IMR-90 (cell line): ENCODE data around the gene TBC1D3B. TPM values are rescaled to one million over a fixed set of nuclear protein-coding genes. Genes with fewer than 3 reads are reported as not detected.

Experiments used
- ATAC-seq: fragments of 200-7000 bp; cut with Tn5 transposase; 2 replicates; pipeline ENCODE4 v1.9.1; 2020; ENCODE audit warnings: low read depth, mild to moderate bottlenecking, moderate library complexity
- BruUV-seq: library from RNA; stranded (reverse); fragments of 400-500 nt; replicated peaks from 2 replicates; lab custom pipeline; 2021; lab: Mats Ljungman, UMichigan
- CTCF ChIA-PET: fragments of 300-600 bp; formaldehyde crosslinking; extraction: SDS; loops from one replicate; lab custom pipeline; 2021; ENCODE audit warnings: antibody characterized with exemption; lab: Yijun Ruan, JAX
- POLR2A ChIA-PET: fragments of 300-600 bp; sonication (Branson Sonifier 250); formaldehyde crosslinking; loops from one replicate; lab custom pipeline; 2022; ENCODE audit warnings: antibody characterized with exemption; ENCODE audit not compliant: unreplicated experiment; lab: Charles Lee
- DNase-seq: peaks from one replicate; pipeline ENCODE4 v3.0.0; 2013
- H2AFZ ChIP-seq: replicated peaks from 2 replicates; pipeline ENCODE3; 2013; ENCODE audit warnings: low read length, mild to moderate bottlenecking; ENCODE audit not compliant: poor library complexity
- H2AK5ac ChIP-seq: 2 replicates; pipeline ENCODE4 v1.6.1; 2013; ENCODE audit warnings: low read depth, low read length, inconsistent platforms
- H2AK9ac ChIP-seq: replicated peaks from 2 replicates; pipeline ENCODE3; 2013; ENCODE audit warnings: mild to moderate bottlenecking, low read depth, low read length, moderate library complexity; ENCODE audit not compliant: poor library complexity
- H2BK120ac ChIP-seq: 2 replicates; pipeline ENCODE4 v1.6.1; 2013; ENCODE audit warnings: low read depth, low read length, inconsistent platforms
- H2BK15ac ChIP-seq: 3 replicates; pipeline ENCODE4 v1.6.1; 2013; ENCODE audit warnings: low read depth, low read length, inconsistent platforms
- H2BK20ac ChIP-seq: 2 replicates; pipeline ENCODE4 v1.6.1; 2013; ENCODE audit warnings: low read depth, mild to moderate bottlenecking, inconsistent platforms, low read length, moderate library complexity
- H2BK5ac ChIP-seq: 2 replicates; pipeline ENCODE4 v1.6.1; 2013; ENCODE audit warnings: mild to moderate bottlenecking, low read depth, low read length, inconsistent platforms; ENCODE audit not compliant: poor library complexity, severe bottlenecking
- H3K14ac ChIP-seq: replicated peaks from 2 replicates; pipeline ENCODE4 v1.6.1; 2013; ENCODE audit warnings: low read depth, low read length, inconsistent platforms
- H3K18ac ChIP-seq: 2 replicates; pipeline ENCODE4 v1.6.1; 2013; ENCODE audit warnings: low read depth, low read length, control low read depth
- H3K23ac ChIP-seq: 2 replicates; pipeline ENCODE4 v1.6.1; 2013; ENCODE audit warnings: low read depth, low read length, inconsistent platforms
- H3K27ac ChIP-seq: 2 replicates; pipeline ENCODE4 v1.5.1; 2013; ENCODE audit warnings: mild to moderate bottlenecking, control low read depth, low read length; ENCODE audit not compliant: insufficient read depth
- H3K27me3 ChIP-seq: 2 replicates; pipeline ENCODE4 v1.6.1; 2013; ENCODE audit warnings: low read length; ENCODE audit not compliant: control insufficient read depth, insufficient read depth
- H3K36me3 ChIP-seq: 2 replicates; pipeline ENCODE4 v1.6.1; 2013; ENCODE audit warnings: low read length, mixed read lengths; ENCODE audit not compliant: control insufficient read depth, insufficient read depth
- H3K4ac ChIP-seq: 2 replicates; pipeline ENCODE4 v1.6.1; 2013; ENCODE audit warnings: low read depth, low read length, inconsistent platforms
- H3K4me1 ChIP-seq: 2 replicates; pipeline ENCODE4 v1.6.1; 2013; ENCODE audit warnings: low read length, mixed read lengths; ENCODE audit not compliant: control insufficient read depth, insufficient read depth
- H3K4me2 ChIP-seq: 2 replicates; pipeline ENCODE4 v1.6.1; 2013; ENCODE audit warnings: low read depth, mild to moderate bottlenecking, control low read depth, low read length, moderate library complexity
- H3K4me3 ChIP-seq: 2 replicates; pipeline ENCODE4 v1.5.1; 2013; ENCODE audit warnings: low read depth, mild to moderate bottlenecking, control low read depth, low read length, moderate library complexity; ENCODE audit not compliant: insufficient read depth
- H3K56ac ChIP-seq: 2 replicates; pipeline ENCODE4 v1.6.1; 2013; ENCODE audit warnings: low read length, inconsistent platforms; ENCODE audit not compliant: insufficient read depth; ENCODE audit errors: extremely low read depth
- H3K79me1 ChIP-seq, 2 experiments: 2 replicates each; pipeline ENCODE4 v1.6.1; 2013; ENCODE audit warnings: low read length in 2 of 2, inconsistent platforms in 1 of 2, low read depth in 1 of 2
- H3K9ac ChIP-seq: 2 replicates; pipeline ENCODE4 v1.6.1; 2013; ENCODE audit warnings: low read depth, low read length, control low read depth
- H3K9me1 ChIP-seq: 2 replicates; pipeline ENCODE4 v1.6.1; 2013; ENCODE audit warnings: low read length, inconsistent platforms; ENCODE audit not compliant: insufficient read depth
- H3K9me3 ChIP-seq: 2 replicates; pipeline ENCODE4 v1.6.1; 2013; ENCODE audit warnings: low read length; ENCODE audit not compliant: control insufficient read depth, insufficient read depth
- H4K20me1 ChIP-seq: 2 replicates; pipeline ENCODE4 v1.6.1; 2013; ENCODE audit warnings: low read length, inconsistent platforms; ENCODE audit not compliant: insufficient read depth
- H4K5ac ChIP-seq: 2 replicates; pipeline ENCODE4 v1.6.1; 2013; ENCODE audit warnings: mild to moderate bottlenecking, low read depth, low read length, control low read depth
- H4K8ac ChIP-seq, 2 experiments: 2 replicates each; pipeline ENCODE4 v1.6.1; 2013; ENCODE audit warnings: low read depth in 2 of 2, low read length in 2 of 2, control low read depth in 1 of 2, inconsistent platforms in 1 of 2
- H4K91ac ChIP-seq: 2 replicates; pipeline ENCODE4 v1.6.1; 2013; ENCODE audit warnings: low read depth, low read length, inconsistent platforms; ENCODE audit not compliant: insufficient read depth
- BHLHE40 ChIP-seq: fragments of 150-350 bp; IDR thresholded peaks from 2 replicates; pipeline ENCODE4 v1.6.1; 2016; ENCODE audit warnings: mild to moderate bottlenecking, low read depth, low read length
- CEBPB ChIP-seq: IDR thresholded peaks from 2 replicates; pipeline ENCODE4 v1.6.1; 2012; ENCODE audit warnings: low read depth, low read length, improper control_type of control experiment
- CHD1 ChIP-seq: IDR thresholded peaks from 2 replicates; pipeline ENCODE4 v1.6.1; 2012; ENCODE audit warnings: low read depth, low read length, improper control_type of control experiment
- FOS ChIP-seq: fragments of 150-350 bp; IDR thresholded peaks from 2 replicates; pipeline ENCODE4 v1.6.1; 2016; ENCODE audit warnings: low read depth, low read length
- MAFK ChIP-seq: IDR thresholded peaks from 2 replicates; pipeline ENCODE4 v1.6.1; 2012; ENCODE audit warnings: low read depth, low read length, improper control_type of control experiment
- MAZ ChIP-seq: IDR thresholded peaks from 2 replicates; pipeline ENCODE4 v1.6.1; 2012; ENCODE audit warnings: low read depth, mild to moderate bottlenecking, low read length, improper control_type of control experiment, moderate library complexity, borderline replicate concordance
- MXI1 ChIP-seq: IDR thresholded peaks from 2 replicates; pipeline ENCODE4 v1.6.1; 2012; ENCODE audit warnings: low read depth, mild to moderate bottlenecking, low read length, moderate library complexity, borderline replicate concordance
- NFE2L2 ChIP-seq: fragments of 150-350 bp; IDR thresholded peaks from 2 replicates; pipeline ENCODE4 v1.6.1; 2016; ENCODE audit warnings: low read depth, mild to moderate bottlenecking, low read length
- POLR2A ChIP-seq: IDR thresholded peaks from 2 replicates; pipeline ENCODE4 v1.6.1; 2012; ENCODE audit warnings: mild to moderate bottlenecking, low read depth, low read length
- RAD21 ChIP-seq: IDR thresholded peaks from 2 replicates; pipeline ENCODE4 v1.6.1; 2012; ENCODE audit warnings: low read length, improper control_type of control experiment
- RCOR1 ChIP-seq: IDR thresholded peaks from 2 replicates; pipeline ENCODE4 v1.6.1; 2012; ENCODE audit warnings: mild to moderate bottlenecking, low read length, improper control_type of control experiment; ENCODE audit not compliant: insufficient replicate concordance
- RFX5 ChIP-seq: IDR thresholded peaks from 2 replicates; pipeline ENCODE4 v1.8.0; 2012; ENCODE audit warnings: low read depth, mild to moderate bottlenecking, low read length, moderate library complexity
- SMC3 ChIP-seq: fragments of 150-350 bp; IDR thresholded peaks from 2 replicates; pipeline ENCODE4 v1.6.1; 2016; ENCODE audit warnings: low read depth, mild to moderate bottlenecking, antibody characterized with exemption, low read length, moderate library complexity
- WGBS, 2 experiments: methylation state at CpG; one replicate each; pipeline versions ENCODE4 v1.1.5 to v1.1.7; 2013; ENCODE audit warnings: missing lambda C conversion rate in 2 of 2; ENCODE audit not compliant: insufficient read length in 1 of 2; ENCODE audit errors: extremely low coverage in 2 of 2; 5-methylcytosine and 5-hydroxymethylcytosine counted together
- dilution Hi-C: fragments of 300-500 bp; cut with HindIII; formaldehyde crosslinking; loops from one replicate; pipeline ENCODE4 v1.14.3; 2018; ENCODE audit warnings: low sequenced_read_pairs; ENCODE audit not compliant: unreplicated experiment
- in situ Hi-C: fragments of 300-500 bp; cut with MboI; formaldehyde crosslinking; loops from 3 replicates; pipeline ENCODE4 v1.14.3; 2019; ENCODE audit warnings: low sequenced_read_pairs, inconsistent platforms, mixed read lengths
- intact Hi-C: fragments of 100-400 bp; cut with micrococcal nuclease; formaldehyde crosslinking; loops from 2 replicates; pipeline ENCODE4 v1.10.0; 2022
- polyA plus RNA-seq, 3 experiments: library from polyadenylated mRNA; depleted of rRNA; stranded (reverse); fragments of >200 nt; gene quantifications; 2 replicates each; pipeline ENCODE4 v1.2.3, GENCODE V29; 2012; ENCODE audit warnings: low replicate concordance in 1 of 3
- total RNA-seq: library from RNA; depleted of rRNA; stranded (reverse); fragments of >200 nt; gene quantifications from 2 replicates; pipeline ENCODE4 v1.2.3, GENCODE V29; 2012
- TF ChIP-seq, protein P1 (sequence below): fragments of 150-350 bp; IDR thresholded peaks from 2 replicates; pipeline ENCODE4 v1.6.1; 2016; ENCODE audit warnings: low read depth, mild to moderate bottlenecking, low read length, moderate library complexity, borderline replicate concordance
- TF ChIP-seq, protein P2 (sequence below): fragments of 150-350 bp; IDR thresholded peaks from 2 replicates; pipeline ENCODE4 v1.6.1; 2017; ENCODE audit warnings: mild to moderate bottlenecking, antibody characterized with exemption, low read length, low read depth
- TF ChIP-seq, protein P3 (sequence below): conservative IDR thresholded peaks from 2 replicates; pipeline ENCODE4 v1.5.1; 2012; ENCODE audit warnings: mild to moderate bottlenecking, low read depth, low read length, improper control_type of control experiment

TBC1D3B gene
- total and polyA plus RNA-seq, 2 of the 4 experiments (the other 2 are of a cell fraction) = 0.94 TPM; not detected in 1

DNA sequence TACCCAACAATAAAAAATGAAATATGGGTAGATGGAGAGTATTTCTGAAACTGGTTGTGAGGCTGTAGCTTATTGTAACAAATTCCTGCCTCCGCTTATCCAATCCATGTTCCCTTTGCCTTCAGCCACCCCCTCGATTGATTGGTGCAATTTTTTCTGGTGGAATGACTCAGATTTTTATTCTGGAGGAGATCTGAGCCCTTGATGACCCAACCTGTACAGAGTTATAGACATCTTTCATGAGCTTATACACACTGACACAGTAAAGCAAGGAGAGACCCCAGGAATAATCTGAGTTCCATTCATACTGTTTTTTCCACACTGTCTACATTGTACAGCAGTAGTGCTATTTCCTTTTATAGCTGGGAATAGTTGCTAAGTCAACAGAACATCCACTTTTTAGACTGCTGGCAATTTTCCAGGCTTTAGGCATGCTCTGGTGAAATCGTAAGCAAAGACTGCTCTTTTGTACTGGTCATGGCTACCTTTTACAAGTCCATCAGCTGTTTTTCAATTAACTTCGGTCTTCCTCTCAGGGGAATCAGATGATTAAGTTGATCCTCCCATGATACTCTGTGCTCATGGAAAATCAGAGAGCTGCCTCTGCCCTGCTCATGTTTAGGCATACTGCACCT, 42.7 kb downstream of the TBC1D3B start:
- Histone ChIP-seq H3K79me1 (no peaks in the 10 kb centered on the region), H3K9ac (no peak overlapping the region), H3K18ac (no peak overlapping the region), H2AFZ (no peak overlapping the region), H4K8ac (no peak overlapping the region), H3K14ac (no peak overlapping the region), H2BK120ac (no peak overlapping the region), H3K27me3 (no peaks in the 10 kb centered on the region), H3K36me3 (no peaks in the 10 kb centered on the region), H3K4me3 (no peak overlapping the region), H3K4ac (no peak overlapping the region), H2BK5ac (no peak overlapping the region), H2BK15ac (no peak overlapping the region), H3K9me3 (no peaks in the 10 kb centered on the region), H4K20me1 (no peaks in the 10 kb centered on the region), H4K91ac (no peak overlapping the region), H3K27ac (no peak overlapping the region), H3K9me1 (no peaks in the 10 kb centered on the region), H3K23ac (no peak overlapping the region), H3K56ac (no peak overlapping the region), H3K4me2 (no peak overlapping the region), H2AK5ac (no peak overlapping the region), H3K4me1 (no peaks in the 10 kb centered on the region), H4K5ac (no peak overlapping the region), H2AK9ac (no peak overlapping the region), H2BK20ac (no peak overlapping the region)
- dilution Hi-C loops = no loop called here
- ATAC-seq (no peak), DNase-seq (no peak)
- WGBS, 2 experiments = 0% methylated on average over 1 of the region's 4 CpGs; no CpG with 5 or more reads in 1 of the 2 experiments
- BruUV-seq = no TSS peak
- CTCF ChIA-PET = interaction anchor here (1.7 kb wide), 1 partner anchor 16 kb away, joined by 5 read pairs; no protein-coding TSS in a partner anchor
- in situ Hi-C loops = no loop called here
- POLR2A ChIA-PET = no interaction called here
- intact Hi-C loops = no loop called here
- TF ChIP-seq, protein P1, sequence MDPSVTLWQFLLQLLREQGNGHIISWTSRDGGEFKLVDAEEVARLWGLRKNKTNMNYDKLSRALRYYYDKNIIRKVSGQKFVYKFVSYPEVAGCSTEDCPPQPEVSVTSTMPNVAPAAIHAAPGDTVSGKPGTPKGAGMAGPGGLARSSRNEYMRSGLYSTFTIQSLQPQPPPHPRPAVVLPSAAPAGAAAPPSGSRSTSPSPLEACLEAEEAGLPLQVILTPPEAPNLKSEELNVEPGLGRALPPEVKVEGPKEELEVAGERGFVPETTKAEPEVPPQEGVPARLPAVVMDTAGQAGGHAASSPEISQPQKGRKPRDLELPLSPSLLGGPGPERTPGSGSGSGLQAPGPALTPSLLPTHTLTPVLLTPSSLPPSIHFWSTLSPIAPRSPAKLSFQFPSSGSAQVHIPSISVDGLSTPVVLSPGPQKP = no peak
- no peak for TF ChIP-seq RCOR1
- no peak for TF ChIP-seq MAZ
- TF ChIP-seq RFX5 = no peak
- TF ChIP-seq CHD1 = no peak
- TF ChIP-seq, protein P2, sequence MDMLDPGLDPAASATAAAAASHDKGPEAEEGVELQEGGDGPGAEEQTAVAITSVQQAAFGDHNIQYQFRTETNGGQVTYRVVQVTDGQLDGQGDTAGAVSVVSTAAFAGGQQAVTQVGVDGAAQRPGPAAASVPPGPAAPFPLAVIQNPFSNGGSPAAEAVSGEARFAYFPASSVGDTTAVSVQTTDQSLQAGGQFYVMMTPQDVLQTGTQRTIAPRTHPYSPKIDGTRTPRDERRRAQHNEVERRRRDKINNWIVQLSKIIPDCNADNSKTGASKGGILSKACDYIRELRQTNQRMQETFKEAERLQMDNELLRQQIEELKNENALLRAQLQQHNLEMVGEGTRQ = no peak
- TF ChIP-seq, protein P3, sequence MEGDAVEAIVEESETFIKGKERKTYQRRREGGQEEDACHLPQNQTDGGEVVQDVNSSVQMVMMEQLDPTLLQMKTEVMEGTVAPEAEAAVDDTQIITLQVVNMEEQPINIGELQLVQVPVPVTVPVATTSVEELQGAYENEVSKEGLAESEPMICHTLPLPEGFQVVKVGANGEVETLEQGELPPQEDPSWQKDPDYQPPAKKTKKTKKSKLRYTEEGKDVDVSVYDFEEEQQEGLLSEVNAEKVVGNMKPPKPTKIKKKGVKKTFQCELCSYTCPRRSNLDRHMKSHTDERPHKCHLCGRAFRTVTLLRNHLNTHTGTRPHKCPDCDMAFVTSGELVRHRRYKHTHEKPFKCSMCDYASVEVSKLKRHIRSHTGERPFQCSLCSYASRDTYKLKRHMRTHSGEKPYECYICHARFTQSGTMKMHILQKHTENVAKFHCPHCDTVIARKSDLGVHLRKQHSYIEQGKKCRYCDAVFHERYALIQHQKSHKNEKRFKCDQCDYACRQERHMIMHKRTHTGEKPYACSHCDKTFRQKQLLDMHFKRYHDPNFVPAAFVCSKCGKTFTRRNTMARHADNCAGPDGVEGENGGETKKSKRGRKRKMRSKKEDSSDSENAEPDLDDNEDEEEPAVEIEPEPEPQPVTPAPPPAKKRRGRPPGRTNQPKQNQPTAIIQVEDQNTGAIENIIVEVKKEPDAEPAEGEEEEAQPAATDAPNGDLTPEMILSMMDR = no peak
- no peak for TF ChIP-seq MXI1
- TF ChIP-seq CEBPB = no peak
- no peak for TF ChIP-seq NFE2L2
- no peak for TF ChIP-seq MAFK
- TF ChIP-seq FOS = no peak
- TF ChIP-seq BHLHE40 = no peak
- TF ChIP-seq RAD21 = no peak
- TF ChIP-seq POLR2A = no peak
- TF ChIP-seq SMC3 = no peak
